ENCODE data around the gene SYNPR. TPM values are rescaled to one million over a fixed set of nuclear protein-coding genes. Genes with fewer than 3 reads are reported as not detected.

Gene SYNPR
- total RNA-seq, 1 donor from 2014 or later = not detected

GRCh38 chr3:63383040-63383439, 104.9 kb downstream of the SYNPR start:
- intact Hi-C loops (cut with micrococcal nuclease) = no loop called here

- intact Hi-C loops (cut with micrococcal nuclease) = no loop called here
These were observed 106.3 kb downstream of the SYNPR start for GRCh38 chr3:63384382-63384781.

- intact Hi-C loops (cut with micrococcal nuclease) = no loop called here
These were observed 107.5 kb downstream of the SYNPR start for GRCh38 chr3:63385629-63386028.

- intact Hi-C loops (cut with micrococcal nuclease) = no loop called here
These were observed 108.5 kb downstream of the SYNPR start for GRCh38 chr3:63386568-63386967.

GRCh38 chr3:63387568-63387967, 109.5 kb downstream of the SYNPR start:
- intact Hi-C loops (cut with micrococcal nuclease) = no loop called here

GRCh38 chr3:63390710-63391230, 112.7 kb downstream of the SYNPR start:
- intact Hi-C loops (cut with micrococcal nuclease) = no loop called here

GRCh38 chr3:63395960-63396359, 117.9 kb downstream of the SYNPR start:
- intact Hi-C loops (cut with micrococcal nuclease) = no loop called here

- intact Hi-C loops (cut with micrococcal nuclease) = no loop called here
These were observed 122.2 kb downstream of the SYNPR start for GRCh38 chr3:63400246-63400860.

- intact Hi-C loops (cut with micrococcal nuclease) = no loop called here
These were observed 127.8 kb downstream of the SYNPR start for GRCh38 chr3:63405882-63406281.

GRCh38 chr3:63413523-63413922, 135.4 kb downstream of the SYNPR start:
- intact Hi-C loops (cut with micrococcal nuclease) = no loop called here

GRCh38 chr3:63414607-63415006, 136.5 kb downstream of the SYNPR start:
- intact Hi-C loops (cut with micrococcal nuclease) = no loop called here

- intact Hi-C loops (cut with micrococcal nuclease) = no loop called here
These were observed 151.8 kb downstream of the SYNPR start for GRCh38 chr3:63429905-63430304.

GRCh38 chr3:63430875-63431274, 152.8 kb downstream of the SYNPR start:
- intact Hi-C loops (cut with micrococcal nuclease) = no loop called here

GRCh38 chr3:63437858-63438257, 159.8 kb downstream of the SYNPR start:
- intact Hi-C loops (cut with micrococcal nuclease) = no loop called here

- intact Hi-C loops (cut with micrococcal nuclease) = no loop called here
These were observed 160.8 kb downstream of the SYNPR start for GRCh38 chr3:63438826-63439371.

- intact Hi-C loops (cut with micrococcal nuclease) = no loop called here
These were observed 163.2 kb downstream of the SYNPR start for GRCh38 chr3:63441262-63441661.

- intact Hi-C loops (cut with micrococcal nuclease) = no loop called here
These were observed 164.8 kb downstream of the SYNPR start for GRCh38 chr3:63442918-63443317.

GRCh38 chr3:63450023-63450422, 171.9 kb downstream of the SYNPR start:
- intact Hi-C loops (cut with micrococcal nuclease) = no loop called here

GRCh38 chr3:63450634-63451363, 172.7 kb downstream of the SYNPR start:
- intact Hi-C loops (cut with micrococcal nuclease) = no loop called here

GRCh38 chr3:63456901-63457300, 178.8 kb downstream of the SYNPR start:
- intact Hi-C loops (cut with micrococcal nuclease) = no loop called here

- intact Hi-C loops (cut with micrococcal nuclease) = no loop called here
These were observed 180.3 kb downstream of the SYNPR start for GRCh38 chr3:63458405-63458804.

GRCh38 chr3:63462732-63463131, 184.6 kb downstream of the SYNPR start:
- intact Hi-C loops (cut with micrococcal nuclease) = no loop called here

GRCh38 chr3:63467392-63467791, 189.3 kb downstream of the SYNPR start:
- intact Hi-C loops (cut with micrococcal nuclease) = no loop called here

All from T-helper 2 cell treated with Interferon-gamma antibody and Interleukin-4, amounts not matched to agents 100 ng/mL and 5 ng/mL, for 36 hours (primary cell).